Smooth muscle cell (in vitro differentiated cells): Measurements from ENCODE around the gene KRTAP3-2. TPM values are rescaled to one million over a fixed set of nuclear protein-coding genes. Genes with fewer than 3 reads are reported as not detected.

Experiments used
- DNase-seq: peaks from one replicate; lab custom pipeline; 2025; ENCODE audit not compliant: unreplicated experiment; lab: John Stamatoyannopoulos, UW
- H2AFZ ChIP-seq: fragments of 200-600 bp; sonication (generic); 2 replicates; pipeline ENCODE4 v1.6.0; 2016; ENCODE audit warnings: antibody characterized with exemption, low read depth, mild to moderate bottlenecking
- H3F3A ChIP-seq: fragments of 200-600 bp; sonication (generic); 2 replicates; pipeline ENCODE4 v1.6.0; 2017; ENCODE audit warnings: antibody characterized with exemption, low read depth
- H3K27ac ChIP-seq: fragments of 200-600 bp; sonication (generic); 2 replicates; pipeline ENCODE4 v1.5.1; 2016; ENCODE audit warnings: low read depth, mild to moderate bottlenecking
- H3K27me3 ChIP-seq: fragments of 200-600 bp; sonication (generic); 2 replicates; pipeline ENCODE4 v1.6.1; 2016; ENCODE audit warnings: low read depth, mild to moderate bottlenecking
- H3K36me3 ChIP-seq: fragments of 200-600 bp; sonication (generic); 2 replicates; pipeline ENCODE4 v1.5.1; 2016; ENCODE audit warnings: low read depth
- H3K4me1 ChIP-seq: fragments of 200-600 bp; sonication (generic); 2 replicates; pipeline ENCODE4 v1.5.1; 2016; ENCODE audit warnings: low read depth
- H3K4me2 ChIP-seq: fragments of 200-600 bp; sonication (generic); 2 replicates; pipeline ENCODE4 v1.6.0; 2016; ENCODE audit warnings: mild to moderate bottlenecking
- H3K4me3 ChIP-seq: fragments of 200-600 bp; sonication (generic); 2 replicates; pipeline ENCODE4 v1.5.1; 2016; ENCODE audit warnings: mild to moderate bottlenecking
- H3K79me2 ChIP-seq: fragments of 200-600 bp; sonication (generic); 2 replicates; pipeline ENCODE4 v1.6.0; 2016; ENCODE audit warnings: low read depth, mild to moderate bottlenecking
- H3K9ac ChIP-seq: fragments of 200-600 bp; sonication (generic); 2 replicates; pipeline ENCODE4 v1.6.0; 2016; ENCODE audit warnings: low read depth
- H3K9me3 ChIP-seq: fragments of 200-600 bp; sonication (generic); replicated peaks from 2 replicates; pipeline ENCODE4 v1.5.1; 2016; ENCODE audit warnings: low read depth
- H4K20me1 ChIP-seq: fragments of 200-600 bp; sonication (generic); 2 replicates; pipeline ENCODE4 v1.6.0; 2016; ENCODE audit warnings: low read depth
- WGBS: methylation state at CpG from one replicate; pipeline ENCODE4 v1.1.7; 2016; ENCODE audit warnings: low lambda C conversion rate; 5-methylcytosine and 5-hydroxymethylcytosine counted together
- polyA plus RNA-seq: library from polyadenylated mRNA; unstranded; fragments of >200 nt; fragmentation: Nextera tagmentation; extraction: Ambion mirVana; gene quantifications from 2 replicates; pipeline ENCODE4 v1.2.1, GENCODE V29; 2016
- total RNA-seq: library from RNA; depleted of rRNA; stranded (reverse); fragments of >200 nt; gene quantifications from 2 replicates; pipeline ENCODE4 v1.2.3, GENCODE V29; 2014
- TF ChIP-seq, protein P1 (sequence below): fragments of 200-600 bp; sonication (generic); IDR thresholded peaks from 2 replicates; pipeline ENCODE4 v1.5.1; 2017; ENCODE audit warnings: borderline replicate concordance, mild to moderate bottlenecking, antibody characterized with exemption; ENCODE audit not compliant: insufficient read depth, poor library complexity, severe bottlenecking

Gene KRTAP3-2
- total and polyA plus RNA-seq, 2 experiments from 2014 or later: not detected

- Histone ChIP-seq H3K36me3 (no peaks in the 10 kb centered on the region), H3K9me3 (no peaks in the 10 kb centered on the region), H3K27ac (no peak overlapping the region), H3K27me3 (no peaks in the 10 kb centered on the region), H3F3A (no peaks in the 10 kb centered on the region), H2AFZ (no peak overlapping the region), H3K9ac (no peak overlapping the region), H3K4me1 (peaks cover 2% of the 10 kb centered on the region), H4K20me1 (no peaks in the 10 kb centered on the region), H3K4me3 (no peak overlapping the region), H3K4me2 (no peak overlapping the region), H3K79me2 (no peaks in the 10 kb centered on the region)
- TF ChIP-seq, protein P1, sequence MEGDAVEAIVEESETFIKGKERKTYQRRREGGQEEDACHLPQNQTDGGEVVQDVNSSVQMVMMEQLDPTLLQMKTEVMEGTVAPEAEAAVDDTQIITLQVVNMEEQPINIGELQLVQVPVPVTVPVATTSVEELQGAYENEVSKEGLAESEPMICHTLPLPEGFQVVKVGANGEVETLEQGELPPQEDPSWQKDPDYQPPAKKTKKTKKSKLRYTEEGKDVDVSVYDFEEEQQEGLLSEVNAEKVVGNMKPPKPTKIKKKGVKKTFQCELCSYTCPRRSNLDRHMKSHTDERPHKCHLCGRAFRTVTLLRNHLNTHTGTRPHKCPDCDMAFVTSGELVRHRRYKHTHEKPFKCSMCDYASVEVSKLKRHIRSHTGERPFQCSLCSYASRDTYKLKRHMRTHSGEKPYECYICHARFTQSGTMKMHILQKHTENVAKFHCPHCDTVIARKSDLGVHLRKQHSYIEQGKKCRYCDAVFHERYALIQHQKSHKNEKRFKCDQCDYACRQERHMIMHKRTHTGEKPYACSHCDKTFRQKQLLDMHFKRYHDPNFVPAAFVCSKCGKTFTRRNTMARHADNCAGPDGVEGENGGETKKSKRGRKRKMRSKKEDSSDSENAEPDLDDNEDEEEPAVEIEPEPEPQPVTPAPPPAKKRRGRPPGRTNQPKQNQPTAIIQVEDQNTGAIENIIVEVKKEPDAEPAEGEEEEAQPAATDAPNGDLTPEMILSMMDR: no peak
- DNase-seq: no peak
Observed at GRCh38 chr17:40975516-40975915, 24.2 kb downstream of the KRTAP3-2 start.

- 63% methylated on average over 2 of the region's 3 CpGs for WGBS
- Histone ChIP-seq H3F3A (no peaks in the 10 kb centered on the region), H4K20me1 (no peaks in the 10 kb centered on the region), H3K36me3 (no peaks in the 10 kb centered on the region), H3K27ac (no peak overlapping the region), H3K9ac (no peak overlapping the region), H3K4me1 (no peaks in the 10 kb centered on the region), H3K4me3 (no peak overlapping the region), H3K9me3 (no peaks in the 10 kb centered on the region), H3K27me3 (no peaks in the 10 kb centered on the region), H3K4me2 (no peak overlapping the region), H2AFZ (no peak overlapping the region), H3K79me2 (no peaks in the 10 kb centered on the region)
- DNase-seq: no peak
- TF ChIP-seq, protein P1: no peak
Observed at GRCh38 chr17:40974366-40974765, 25.3 kb downstream of the KRTAP3-2 start.

GRCh38 chr17:40967582-40967981, 32.1 kb downstream of the KRTAP3-2 start:
- Histone ChIP-seq H3K27me3 (no peaks in the 10 kb centered on the region), H3K79me2 (no peaks in the 10 kb centered on the region), H2AFZ (no peak overlapping the region), H3F3A (no peaks in the 10 kb centered on the region), H3K4me1 (no peaks in the 10 kb centered on the region), H3K9me3 (no peaks in the 10 kb centered on the region), H3K27ac (no peak overlapping the region), H3K9ac (no peak overlapping the region), H3K36me3 (no peaks in the 10 kb centered on the region), H3K4me3 (no peak overlapping the region), H3K4me2 (no peak overlapping the region), H4K20me1 (no peaks in the 10 kb centered on the region)
- no peak for DNase-seq
- whole genome bisulfite sequencing: 88% methylated on average over 1 of the region's 1 CpG
- TF ChIP-seq, protein P1: no peak

DNA sequence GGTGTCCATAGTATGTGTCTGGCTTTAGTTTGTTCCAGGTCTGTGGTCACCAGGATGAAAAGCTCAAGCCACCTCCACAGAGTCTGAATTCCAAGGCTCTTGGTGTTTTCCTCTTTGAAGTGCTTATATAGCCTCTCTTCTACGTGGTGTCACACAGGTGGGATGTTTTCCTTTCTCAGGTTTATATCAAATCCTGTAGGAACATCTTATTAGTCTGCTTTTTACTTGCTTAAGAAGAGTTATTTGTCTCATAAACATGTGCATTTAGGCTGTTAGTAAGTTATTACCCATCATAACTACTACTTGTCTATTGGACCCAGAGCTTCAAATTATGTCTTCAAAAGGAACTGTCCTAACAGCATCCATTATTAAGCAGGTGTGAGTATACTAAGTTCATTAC, 32.9 kb downstream of the KRTAP3-2 start, which contains the start of gene KRT39:
KRT39 (minus strand) TSS at position 101 of the 400 bp plus-strand sequence; CDS start at position 9, 92 bp downstream.
- Histone ChIP-seq H3K4me3 (no peak within 1 kb of the TSS), H3K9ac (no peak within 1 kb of the TSS), H3K79me2 (no peaks in the 10 kb centered on the region), H2AFZ (no peak within 1 kb of the TSS), H3K27ac (no peak within 1 kb of the TSS), H3K4me2 (no peak within 1 kb of the TSS), H3F3A (no peaks in the 10 kb centered on the region), H3K36me3 (no peaks in the 10 kb centered on the region), H3K9me3 (no peaks in the 10 kb centered on the region), H3K4me1 (no peaks in the 10 kb centered on the region), H4K20me1 (no peaks in the 10 kb centered on the region), H3K27me3 (no peaks in the 10 kb centered on the region)
- TF ChIP-seq, protein P1: no peak
- WGBS: 94% methylated on average over 1 of the region's 1 CpG
- DNase-seq: no peak
